Calu3 (cell line): ENCODE data around the gene SSTR3. TPM values are rescaled to one million over a fixed set of nuclear protein-coding genes. Genes with fewer than 3 reads are reported as not detected.

Experiments
- BruUV-seq: library from RNA; stranded (reverse); fragments of 400-500 nt; replicated peaks from 2 replicates; lab custom pipeline; 2021; lab: Mats Ljungman, UMichigan
- CTCF ChIA-PET: fragments of 300-600 bp; sonication (Branson Sonifier 250); formaldehyde crosslinking; loops from one replicate; lab custom pipeline; 2022; ENCODE audit warnings: antibody characterized with exemption; lab: Charles Lee
- DNase-seq: peaks from one replicate; pipeline ENCODE4 v3.0.0; 2022
- H3K27ac Mint-ChIP-seq: one replicate; pipeline ENCODE4 v1.8.0; 2022; ENCODE audit warnings: mixed read lengths; ENCODE audit not compliant: unreplicated experiment
- H3K27me3 Mint-ChIP-seq: one replicate; pipeline ENCODE4 v1.8.0; 2022; ENCODE audit warnings: mixed read lengths; ENCODE audit not compliant: unreplicated experiment
- H3K36me3 Mint-ChIP-seq: one replicate; pipeline ENCODE4 v1.8.0; 2022; ENCODE audit warnings: mild to moderate bottlenecking, moderate library complexity, mixed read lengths; ENCODE audit not compliant: insufficient read depth, unreplicated experiment
- H3K4me1 Mint-ChIP-seq: one replicate; pipeline ENCODE4 v1.8.0; 2022; ENCODE audit warnings: mild to moderate bottlenecking, low read depth, mixed read lengths; ENCODE audit not compliant: unreplicated experiment
- H3K4me3 Mint-ChIP-seq: one replicate; pipeline ENCODE4 v1.8.0; 2022; ENCODE audit warnings: mild to moderate bottlenecking, low read depth, moderate library complexity, mixed read lengths; ENCODE audit not compliant: unreplicated experiment
- H3K9me3 Mint-ChIP-seq: one replicate; pipeline ENCODE4 v1.8.0; 2022; ENCODE audit warnings: low read depth, mixed read lengths; ENCODE audit not compliant: unreplicated experiment
- CTCF ChIP-seq: fragments of 200-600 bp; IDR thresholded peaks from one replicate; pipeline ENCODE4 v1.8.0; 2022; ENCODE audit warnings: antibody characterized with exemption; ENCODE audit not compliant: unreplicated experiment
- intact Hi-C: fragments of 100-400 bp; cut with micrococcal nuclease; formaldehyde crosslinking; loops from one replicate; pipeline ENCODE4 v1.10.0; 2022; ENCODE audit not compliant: unreplicated experiment
- total RNA-seq: library from RNA; stranded (reverse); gene quantifications from 2 replicates; pipeline ENCODE4 v1.2.3, GENCODE V29; 2022

The SSTR3 gene
- total RNA-seq, 1 experiment from 2014 or later, result not detected

GRCh38 chr22:37186228-37186996 lies 25.9 kb downstream of the SSTR3 start:
- no TSS peak for BruUV-seq
- peaks cover 56% of the 10 kb centered on the region for H3K4me1 Mint-ChIP-seq
- CTCF ChIA-PET, result interaction anchor here (1.1 kb wide), 1 partner anchor 13 kb away, joined by 12 read pairs; no protein-coding TSS in a partner anchor
- DNase-seq, result peak; percentile 51
- no peaks in the 10 kb centered on the region for H3K9me3 Mint-ChIP-seq
- H3K27ac Mint-ChIP-seq, result peak overlapping the region; percentile 85
- TF ChIP-seq CTCF, result no peak
- peak overlapping the region; percentile 32 for H3K4me3 Mint-ChIP-seq
- peaks cover 14% of the 10 kb centered on the region for H3K36me3 Mint-ChIP-seq
- no peaks in the 10 kb centered on the region for H3K27me3 Mint-ChIP-seq
- intact Hi-C loops, result no loop called here

GRCh38 chr22:37185646-37186227 lies 26.5 kb downstream of the SSTR3 start:
- no peak for DNase-seq
- Mint-ChIP-seq H3K9me3 (no peaks in the 10 kb centered on the region), H3K27me3 (no peaks in the 10 kb centered on the region), H3K4me1 (peaks cover 56% of the 10 kb centered on the region), H3K36me3 (peaks cover 20% of the 10 kb centered on the region), H3K4me3 (peak overlapping the region; percentile 32), H3K27ac (peak overlapping the region; percentile 85)
- CTCF ChIA-PET, result no interaction called here
- TF ChIP-seq CTCF, result no peak
- intact Hi-C loops, result no loop called here
- BruUV-seq, result no TSS peak

GRCh38 chr22:37184816-37185541 lies 27.3 kb downstream of the SSTR3 start:
- CTCF ChIA-PET, result no interaction called here
- no peak for TF ChIP-seq CTCF
- no peak overlapping the region for H3K4me3 Mint-ChIP-seq
- no peak for DNase-seq
- no TSS peak for BruUV-seq
- intact Hi-C loops, result no loop called here
- no peak overlapping the region for H3K27ac Mint-ChIP-seq
- H3K27me3 Mint-ChIP-seq, result no peaks in the 10 kb centered on the region
- peaks cover 20% of the 10 kb centered on the region for H3K36me3 Mint-ChIP-seq
- peaks cover 48% of the 10 kb centered on the region for H3K4me1 Mint-ChIP-seq
- no peaks in the 10 kb centered on the region for H3K9me3 Mint-ChIP-seq

GRCh38 chr22:37184380-37184755 lies 27.9 kb downstream of the SSTR3 start:
- TF ChIP-seq CTCF, result no peak
- CTCF ChIA-PET, result interaction anchor here (1.3 kb wide), 1 partner anchor 9 kb away, joined by 3 read pairs; no protein-coding TSS in a partner anchor

More at GRCh38 chr22:37184380-37184755, 27.9 kb downstream of the SSTR3 start:
- H3K9me3 Mint-ChIP-seq, result no peaks in the 10 kb centered on the region
- no peak overlapping the region for H3K27ac Mint-ChIP-seq
- no peak for DNase-seq
- no peak overlapping the region for H3K4me3 Mint-ChIP-seq
- peaks cover 20% of the 10 kb centered on the region for H3K36me3 Mint-ChIP-seq
- H3K27me3 Mint-ChIP-seq, result no peaks in the 10 kb centered on the region
- intact Hi-C loops, result no loop called here
- peaks cover 42% of the 10 kb centered on the region for H3K4me1 Mint-ChIP-seq
- no TSS peak for BruUV-seq
